ENCODE data around the gene FLNC. TPM values are rescaled to one million over a fixed set of nuclear protein-coding genes. Genes with fewer than 3 reads are reported as not detected.

The FLNC gene, protein sequence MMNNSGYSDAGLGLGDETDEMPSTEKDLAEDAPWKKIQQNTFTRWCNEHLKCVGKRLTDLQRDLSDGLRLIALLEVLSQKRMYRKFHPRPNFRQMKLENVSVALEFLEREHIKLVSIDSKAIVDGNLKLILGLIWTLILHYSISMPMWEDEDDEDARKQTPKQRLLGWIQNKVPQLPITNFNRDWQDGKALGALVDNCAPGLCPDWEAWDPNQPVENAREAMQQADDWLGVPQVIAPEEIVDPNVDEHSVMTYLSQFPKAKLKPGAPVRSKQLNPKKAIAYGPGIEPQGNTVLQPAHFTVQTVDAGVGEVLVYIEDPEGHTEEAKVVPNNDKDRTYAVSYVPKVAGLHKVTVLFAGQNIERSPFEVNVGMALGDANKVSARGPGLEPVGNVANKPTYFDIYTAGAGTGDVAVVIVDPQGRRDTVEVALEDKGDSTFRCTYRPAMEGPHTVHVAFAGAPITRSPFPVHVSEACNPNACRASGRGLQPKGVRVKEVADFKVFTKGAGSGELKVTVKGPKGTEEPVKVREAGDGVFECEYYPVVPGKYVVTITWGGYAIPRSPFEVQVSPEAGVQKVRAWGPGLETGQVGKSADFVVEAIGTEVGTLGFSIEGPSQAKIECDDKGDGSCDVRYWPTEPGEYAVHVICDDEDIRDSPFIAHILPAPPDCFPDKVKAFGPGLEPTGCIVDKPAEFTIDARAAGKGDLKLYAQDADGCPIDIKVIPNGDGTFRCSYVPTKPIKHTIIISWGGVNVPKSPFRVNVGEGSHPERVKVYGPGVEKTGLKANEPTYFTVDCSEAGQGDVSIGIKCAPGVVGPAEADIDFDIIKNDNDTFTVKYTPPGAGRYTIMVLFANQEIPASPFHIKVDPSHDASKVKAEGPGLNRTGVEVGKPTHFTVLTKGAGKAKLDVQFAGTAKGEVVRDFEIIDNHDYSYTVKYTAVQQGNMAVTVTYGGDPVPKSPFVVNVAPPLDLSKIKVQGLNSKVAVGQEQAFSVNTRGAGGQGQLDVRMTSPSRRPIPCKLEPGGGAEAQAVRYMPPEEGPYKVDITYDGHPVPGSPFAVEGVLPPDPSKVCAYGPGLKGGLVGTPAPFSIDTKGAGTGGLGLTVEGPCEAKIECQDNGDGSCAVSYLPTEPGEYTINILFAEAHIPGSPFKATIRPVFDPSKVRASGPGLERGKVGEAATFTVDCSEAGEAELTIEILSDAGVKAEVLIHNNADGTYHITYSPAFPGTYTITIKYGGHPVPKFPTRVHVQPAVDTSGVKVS (N-terminal part only)
- 18.1 TPM for polyA plus RNA-seq (2013, experiment 1 of 2)
- polyA plus RNA-seq (2013, experiment 2 of 2) = 18.0 TPM

DNA sequence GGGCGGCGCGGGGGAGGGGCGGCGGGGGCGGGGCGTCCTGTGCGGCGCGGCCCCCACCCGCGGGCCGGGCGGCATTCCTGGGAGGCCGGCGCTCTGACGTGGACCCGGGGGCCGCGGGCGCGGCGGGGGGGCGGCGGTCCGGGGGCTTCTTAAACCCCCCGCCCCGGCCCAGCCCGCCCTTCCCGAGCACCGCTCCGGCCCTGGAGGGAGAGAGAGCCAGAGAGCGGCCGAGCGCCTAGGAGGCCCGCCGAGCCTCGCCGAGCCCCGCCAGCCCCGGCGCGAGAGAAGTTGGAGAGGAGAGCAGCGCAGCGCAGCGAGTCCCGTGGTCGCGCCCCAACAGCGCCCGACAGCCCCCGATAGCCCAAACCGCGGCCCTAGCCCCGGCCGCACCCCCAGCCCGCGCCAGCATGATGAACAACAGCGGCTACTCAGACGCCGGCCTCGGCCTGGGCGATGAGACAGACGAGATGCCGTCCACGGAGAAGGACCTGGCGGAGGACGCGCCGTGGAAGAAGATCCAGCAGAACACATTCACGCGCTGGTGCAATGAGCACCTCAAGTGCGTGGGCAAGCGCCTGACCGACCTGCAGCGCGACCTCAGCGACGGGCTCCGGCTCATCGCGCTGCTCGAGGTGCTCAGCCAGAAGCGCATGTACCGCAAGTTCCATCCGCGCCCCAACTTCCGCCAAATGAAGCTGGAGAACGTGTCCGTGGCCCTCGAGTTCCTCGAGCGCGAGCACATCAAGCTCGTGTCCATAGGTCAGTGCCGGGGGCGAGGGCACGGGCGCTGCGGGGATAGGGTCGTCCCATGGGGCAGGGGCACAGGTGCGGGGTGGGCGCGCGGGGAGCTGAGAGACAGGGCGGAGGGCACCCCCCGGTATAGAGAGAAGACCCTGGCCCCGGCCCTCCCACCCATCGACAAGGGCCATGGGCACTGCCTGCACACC, at the start of gene FLNC:
Gene FLNC, plus strand, starts transcription at position 176 of the 947 bp plus-strand sequence. Its CDS starts 232 bp downstream, at position 408.
- Histone ChIP-seq H3K27ac (ENCODE audit: low read depth, low read length) (peak within 1 kb of the TSS; percentile 80), H3K4me1 (ENCODE audit: control insufficient read depth, low read depth, low read length) (peaks cover 23% of the 10 kb centered on the region)

DNA sequence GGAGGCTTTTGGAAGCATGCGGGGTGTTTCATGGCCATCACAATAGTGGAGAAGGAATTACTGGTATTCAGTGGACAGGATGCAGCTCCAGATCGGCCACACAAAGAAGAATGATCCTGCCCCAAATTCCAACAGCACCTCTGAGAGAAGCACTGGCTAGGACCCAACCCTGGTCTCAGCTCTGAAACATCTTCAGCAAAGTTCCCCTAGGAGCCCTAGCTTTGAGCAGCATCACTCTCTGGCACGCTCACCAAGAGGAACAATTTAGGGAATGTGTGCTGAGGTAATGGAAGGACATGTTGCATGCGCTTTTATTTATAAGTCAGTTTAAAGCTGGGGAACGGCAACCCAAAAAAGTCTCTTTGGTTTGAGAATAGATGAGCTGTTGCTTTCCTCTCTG, 49.1 kb upstream of the FLNC start:
- no peak overlapping the region for H3K23ac ChIP-seq (ENCODE audit: low read length)
- H4K8ac ChIP-seq (ENCODE audit: low read depth, low read length) = no peak overlapping the region
- H2BK15ac ChIP-seq (replicated peaks; ENCODE audit: low read depth) = no peak overlapping the region
- no peak overlapping the region for H3K9ac ChIP-seq (ENCODE audit: low read length)
- peak; percentile 23 for DNase-seq
- WGBS (ENCODE audit: extremely low coverage, insufficient coverage, low lambda C conversion rate) = no CpG with 5 or more reads among the region's 5 CpGs
- H3K79me1 ChIP-seq (ENCODE audit: low read length) = no peaks in the 10 kb centered on the region
- no peak overlapping the region for H3K27ac ChIP-seq (ENCODE audit: low read depth, low read length)
- no peaks in the 10 kb centered on the region for H3K79me2 ChIP-seq (ENCODE audit: control insufficient read depth, insufficient read depth, low read length)
- H3K4me3 ChIP-seq (ENCODE audit: low read length) = no peak overlapping the region
- no peak overlapping the region for H2AK5ac ChIP-seq (ENCODE audit: low read length)
- no peak overlapping the region for H3K4me2 ChIP-seq (ENCODE audit: low read length)
- H2BK120ac ChIP-seq (ENCODE audit: low read depth, low read length) = no peak overlapping the region
- H3K27me3 ChIP-seq (ENCODE audit: insufficient read depth, low read length, poor library complexity) = no peaks in the 10 kb centered on the region
- no peak overlapping the region for H3K56ac ChIP-seq (ENCODE audit: low read length)
- H4K5ac ChIP-seq (ENCODE audit: low read length) = no peak overlapping the region
- H2BK5ac ChIP-seq (ENCODE audit: low read length) = no peak overlapping the region
- no peak overlapping the region for H3K4ac ChIP-seq (ENCODE audit: low read depth, low read length)
- H3K4me1 ChIP-seq (ENCODE audit: control insufficient read depth, low read depth, low read length) = no peaks in the 10 kb centered on the region
- H3K36me3 ChIP-seq (ENCODE audit: control insufficient read depth, insufficient read depth, low read length) = no peaks in the 10 kb centered on the region
- no peak overlapping the region for H3K18ac ChIP-seq (ENCODE audit: low read length)

More for the DNA sequence above, at the start of gene FLNC:
- Histone ChIP-seq H3K4me2 (ENCODE audit: low read length) (peak within 1 kb of the TSS; percentile 92), H3K56ac (ENCODE audit: low read length) (peak within 1 kb of the TSS; percentile 98), H3K18ac (ENCODE audit: low read length) (peak within 1 kb of the TSS; percentile 20), H3K4ac (ENCODE audit: low read depth, low read length) (peak within 1 kb of the TSS; percentile 82), H3K79me1 (ENCODE audit: low read length) (peaks cover 6% of the 10 kb centered on the region), H3K23ac (ENCODE audit: low read length) (peak within 1 kb of the TSS; percentile 83), H3K27me3 (ENCODE audit: insufficient read depth, low read length, poor library complexity) (no peaks in the 10 kb centered on the region), H3K79me2 (ENCODE audit: control insufficient read depth, insufficient read depth, low read length) (peaks cover 12% of the 10 kb centered on the region), H4K5ac (ENCODE audit: low read length) (no peak within 1 kb of the TSS), H3K4me3 (ENCODE audit: low read length) (peak within 1 kb of the TSS; percentile 49), H3K36me3 (ENCODE audit: control insufficient read depth, insufficient read depth, low read length) (no peaks in the 10 kb centered on the region), H2BK5ac (ENCODE audit: low read length) (peak within 1 kb of the TSS; percentile 69), H2BK15ac (replicated peaks; ENCODE audit: low read depth) (no peak within 1 kb of the TSS), H2BK120ac (ENCODE audit: low read depth, low read length) (no peak within 1 kb of the TSS), H2AK5ac (ENCODE audit: low read length) (peak within 1 kb of the TSS; percentile 81), H3K9ac (ENCODE audit: low read length) (peak within 1 kb of the TSS; percentile 84), H4K8ac (ENCODE audit: low read depth, low read length) (no peak within 1 kb of the TSS)
- no CpG with 5 or more reads among the region's 109 CpGs for WGBS (ENCODE audit: extremely low coverage, insufficient coverage, low lambda C conversion rate)
- peak; percentile 65 for DNase-seq

DNA sequence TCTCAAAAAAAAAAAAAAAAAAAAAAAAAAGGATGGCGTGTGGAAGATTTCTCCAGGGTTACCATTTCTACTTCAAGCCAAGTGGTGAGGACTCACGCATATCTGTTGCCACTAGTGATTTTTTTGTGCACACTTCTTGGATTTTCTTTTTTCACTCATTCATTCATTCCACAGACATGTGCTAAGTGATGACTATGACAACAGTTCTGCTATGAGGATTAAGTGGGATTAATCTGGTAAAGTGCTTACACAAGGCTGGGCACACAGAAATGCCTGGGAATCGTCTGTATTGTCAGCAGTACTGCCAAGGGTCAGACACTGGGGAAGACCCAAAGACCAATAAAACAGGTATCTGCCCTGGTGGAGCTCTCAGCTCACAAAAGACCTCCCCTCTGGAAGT, 48.4 kb upstream of the FLNC start:
- H2AK5ac ChIP-seq (ENCODE audit: low read length) = no peak overlapping the region
- no peak overlapping the region for H4K8ac ChIP-seq (ENCODE audit: low read depth, low read length)
- no CpG with 5 or more reads among the region's 3 CpGs for WGBS (ENCODE audit: extremely low coverage, insufficient coverage, low lambda C conversion rate)
- no peak overlapping the region for H2BK5ac ChIP-seq (ENCODE audit: low read length)
- no peak overlapping the region for H3K56ac ChIP-seq (ENCODE audit: low read length)
- H3K4me3 ChIP-seq (ENCODE audit: low read length) = no peak overlapping the region
- no peaks in the 10 kb centered on the region for H3K4me1 ChIP-seq (ENCODE audit: control insufficient read depth, low read depth, low read length)
- no peaks in the 10 kb centered on the region for H3K27me3 ChIP-seq (ENCODE audit: insufficient read depth, low read length, poor library complexity)
- no peaks in the 10 kb centered on the region for H3K79me1 ChIP-seq (ENCODE audit: low read length)
- H3K79me2 ChIP-seq (ENCODE audit: control insufficient read depth, insufficient read depth, low read length) = no peaks in the 10 kb centered on the region
- H3K9ac ChIP-seq (ENCODE audit: low read length) = no peak overlapping the region
- H3K4ac ChIP-seq (ENCODE audit: low read depth, low read length) = no peak overlapping the region
- no peak overlapping the region for H3K18ac ChIP-seq (ENCODE audit: low read length)
- H2BK120ac ChIP-seq (ENCODE audit: low read depth, low read length) = no peak overlapping the region
- H2BK15ac ChIP-seq (replicated peaks; ENCODE audit: low read depth) = no peak overlapping the region
- no peak for DNase-seq
- H4K5ac ChIP-seq (ENCODE audit: low read length) = no peak overlapping the region
- H3K27ac ChIP-seq (ENCODE audit: low read depth, low read length) = no peak overlapping the region
- H3K36me3 ChIP-seq (ENCODE audit: control insufficient read depth, insufficient read depth, low read length) = no peaks in the 10 kb centered on the region
- H3K4me2 ChIP-seq (ENCODE audit: low read length) = no peak overlapping the region
- H3K23ac ChIP-seq (ENCODE audit: low read length) = no peak overlapping the region

DNA sequence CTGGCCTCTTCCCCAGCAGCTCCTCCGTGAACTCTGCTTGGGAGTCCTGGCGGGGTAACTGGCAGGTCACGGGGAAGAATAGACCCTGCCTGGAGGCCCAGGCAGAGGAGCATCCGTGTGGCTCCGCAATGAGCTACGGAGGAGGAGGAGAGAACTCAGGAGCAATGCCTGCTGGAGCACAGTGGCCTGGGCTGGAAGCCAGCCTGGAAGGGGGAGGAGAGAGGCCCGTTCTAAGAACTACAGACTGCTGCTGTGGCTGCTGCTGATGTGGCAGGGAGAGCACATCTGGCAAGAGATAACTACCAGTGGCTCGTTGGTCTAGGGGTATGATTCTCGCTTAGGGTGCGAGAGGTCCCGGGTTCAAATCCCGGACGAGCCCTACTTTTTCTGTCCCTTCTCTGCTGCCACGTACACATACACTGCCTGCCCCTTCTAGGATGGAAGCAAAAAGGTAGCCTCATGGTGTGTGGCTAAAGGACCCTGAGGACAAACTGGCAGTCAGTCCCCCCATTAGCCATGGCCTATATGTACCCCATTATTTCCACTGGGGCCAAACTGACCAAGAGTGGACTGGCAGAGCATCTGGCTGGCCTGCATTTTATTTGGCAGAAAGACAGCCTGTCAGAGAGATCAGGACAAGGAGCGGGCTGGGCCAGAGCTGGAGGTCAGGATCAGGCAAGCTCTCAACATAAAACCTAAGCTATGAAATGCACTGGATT, 46.9 kb upstream of the FLNC start:
- no peaks in the 10 kb centered on the region for H3K4me1 ChIP-seq (ENCODE audit: control insufficient read depth, low read depth, low read length)
- no peaks in the 10 kb centered on the region for H3K79me1 ChIP-seq (ENCODE audit: low read length)
- H3K4ac ChIP-seq (ENCODE audit: low read depth, low read length) = no peak overlapping the region
- H2BK15ac ChIP-seq (replicated peaks; ENCODE audit: low read depth) = no peak overlapping the region
- peak overlapping the region; percentile 14 for H3K9ac ChIP-seq (ENCODE audit: low read length)
- H3K18ac ChIP-seq (ENCODE audit: low read length) = no peak overlapping the region
- no peak overlapping the region for H4K5ac ChIP-seq (ENCODE audit: low read length)
- H4K8ac ChIP-seq (ENCODE audit: low read depth, low read length) = no peak overlapping the region
- H3K4me2 ChIP-seq (ENCODE audit: low read length) = peak overlapping the region; percentile 31
- no peaks in the 10 kb centered on the region for H3K27me3 ChIP-seq (ENCODE audit: insufficient read depth, low read length, poor library complexity)
- peak; percentile 97 for DNase-seq
- no peaks in the 10 kb centered on the region for H3K79me2 ChIP-seq (ENCODE audit: control insufficient read depth, insufficient read depth, low read length)
- no peak overlapping the region for H3K23ac ChIP-seq (ENCODE audit: low read length)
- WGBS (ENCODE audit: extremely low coverage, insufficient coverage, low lambda C conversion rate) = no CpG with 5 or more reads among the region's 15 CpGs
- no peaks in the 10 kb centered on the region for H3K36me3 ChIP-seq (ENCODE audit: control insufficient read depth, insufficient read depth, low read length)
- H2BK120ac ChIP-seq (ENCODE audit: low read depth, low read length) = no peak overlapping the region
- no peak overlapping the region for H2BK5ac ChIP-seq (ENCODE audit: low read length)
- peak overlapping the region; percentile 31 for H3K56ac ChIP-seq (ENCODE audit: low read length)
- no peak overlapping the region for H3K4me3 ChIP-seq (ENCODE audit: low read length)
- H2AK5ac ChIP-seq (ENCODE audit: low read length) = no peak overlapping the region
- no peak overlapping the region for H3K27ac ChIP-seq (ENCODE audit: low read depth, low read length)

Data from mesendoderm (in vitro differentiated cells).